Measurements from ENCODE around the gene KIF3B. TPM values are rescaled to one million over a fixed set of nuclear protein-coding genes. Genes with fewer than 3 reads are reported as not detected.

KIF3B gene
- total and polyA plus RNA-seq, 2 of the 13 experiments (the other 11 are each of a cell fraction or from before 2014, with no cell fraction given): 23.6 to 28.8 TPM

GRCh38 chr20:32338665-32339064 lies 61.2 kb downstream of the KIF3B start (continued):
- TF ChIP-seq RNF2 (conservative IDR thresholded peaks at IDR 0.05; ENCODE audit: low read depth) (no peak), FOXC1 (CRISPR knock-in tag; IDR thresholded peaks at IDR 0.05; ENCODE audit: borderline replicate concordance) (no peak), KAT7 (CRISPR knock-in tag; IDR thresholded peaks at IDR 0.05; ENCODE audit: borderline replicate concordance) (peak; percentile 65; the same call in 1 of the 2 replicates), GPBP1L1 (CRISPR knock-in tag; IDR thresholded peaks at IDR 0.05) (no peak), MLLT10 (CRISPR knock-in tag; IDR thresholded peaks at IDR 0.05) (no peak), ZNF891 (CRISPR knock-in tag; IDR thresholded peaks at IDR 0.05) (no peak), SOX6 (IDR thresholded peaks at IDR 0.05) (no peak), SOX6 (CRISPR knock-in tag; IDR thresholded peaks at IDR 0.05) (0 out of 2 replicates have a peak, but pooled peaks have one; percentile 33), DRAP1 (CRISPR knock-in tag; IDR thresholded peaks at IDR 0.05) (no peak), JDP2 (CRISPR knock-in tag; IDR thresholded peaks at IDR 0.05; ENCODE audit: borderline replicate concordance) (no peak), NAIF1 (CRISPR knock-in tag; IDR thresholded peaks at IDR 0.05; ENCODE audit: borderline replicate concordance) (no peak), SMC3 (IDR thresholded peaks at IDR 0.05; ENCODE audit: low read length) (0 out of 2 replicates have a peak, but pooled peaks have one; percentile 32), ZNF670 (CRISPR knock-in tag; IDR thresholded peaks at IDR 0.05; ENCODE audit: borderline replicate concordance) (no peak), KDM2A (CRISPR knock-in tag; IDR thresholded peaks at IDR 0.05; ENCODE audit: borderline replicate concordance, low read depth) (peak; percentile 78), CHD2 (IDR thresholded peaks at IDR 0.05; ENCODE audit: low read depth, low read length) (no peak), IKZF4 (CRISPR knock-in tag; IDR thresholded peaks at IDR 0.05; ENCODE audit: borderline replicate concordance, low read depth, not compliant biosample characterization) (no peak), MXD4 (CRISPR knock-in tag; IDR thresholded peaks at IDR 0.05) (no peak), THAP11 (CRISPR knock-in tag; IDR thresholded peaks at IDR 0.05) (peak; percentile 63), ZNF567 (CRISPR knock-in tag; IDR thresholded peaks at IDR 0.05; ENCODE audit: borderline replicate concordance) (peak; percentile 89; the same call in 1 of the 2 replicates), FOXK1 (CRISPR knock-in tag; IDR thresholded peaks at IDR 0.05; ENCODE audit: borderline replicate concordance, low read depth) (peak; percentile 51; the same call in 1 of the 2 replicates)
- TF ChIP-seq, protein P1, sequence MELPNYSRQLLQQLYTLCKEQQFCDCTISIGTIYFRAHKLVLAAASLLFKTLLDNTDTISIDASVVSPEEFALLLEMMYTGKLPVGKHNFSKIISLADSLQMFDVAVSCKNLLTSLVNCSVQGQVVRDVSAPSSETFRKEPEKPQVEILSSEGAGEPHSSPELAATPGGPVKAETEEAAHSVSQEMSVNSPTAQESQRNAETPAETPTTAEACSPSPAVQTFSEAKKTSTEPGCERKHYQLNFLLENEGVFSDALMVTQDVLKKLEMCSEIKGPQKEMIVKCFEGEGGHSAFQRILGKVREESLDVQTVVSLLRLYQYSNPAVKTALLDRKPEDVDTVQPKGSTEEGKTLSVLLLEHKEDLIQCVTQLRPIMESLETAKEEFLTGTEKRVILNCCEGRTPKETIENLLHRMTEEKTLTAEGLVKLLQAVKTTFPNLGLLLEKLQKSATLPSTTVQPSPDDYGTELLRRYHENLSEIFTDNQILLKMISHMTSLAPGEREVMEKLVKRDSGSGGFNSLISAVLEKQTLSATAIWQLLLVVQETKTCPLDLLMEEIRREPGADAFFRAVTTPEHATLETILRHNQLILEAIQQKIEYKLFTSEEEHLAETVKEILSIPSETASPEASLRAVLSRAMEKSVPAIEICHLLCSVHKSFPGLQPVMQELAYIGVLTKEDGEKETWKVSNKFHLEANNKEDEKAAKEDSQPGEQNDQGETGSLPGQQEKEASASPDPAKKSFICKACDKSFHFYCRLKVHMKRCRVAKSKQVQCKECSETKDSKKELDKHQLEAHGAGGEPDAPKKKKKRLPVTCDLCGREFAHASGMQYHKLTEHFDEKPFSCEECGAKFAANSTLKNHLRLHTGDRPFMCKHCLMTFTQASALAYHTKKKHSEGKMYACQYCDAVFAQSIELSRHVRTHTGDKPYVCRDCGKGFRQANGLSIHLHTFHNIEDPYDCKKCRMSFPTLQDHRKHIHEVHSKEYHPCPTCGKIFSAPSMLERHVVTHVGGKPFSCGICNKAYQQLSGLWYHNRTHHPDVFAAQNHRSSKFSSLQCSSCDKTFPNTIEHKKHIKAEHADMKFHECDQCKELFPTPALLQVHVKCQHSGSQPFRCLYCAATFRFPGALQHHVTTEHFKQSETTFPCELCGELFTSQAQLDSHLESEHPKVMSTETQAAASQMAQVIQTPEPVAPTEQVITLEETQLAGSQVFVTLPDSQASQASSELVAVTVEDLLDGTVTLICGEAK (IDR thresholded peaks at IDR 0.05): no peak
- TF ChIP-seq, protein P1 (CRISPR knock-in tag; IDR thresholded peaks at IDR 0.05): peak; percentile 55; the same call in 1 of the 2 replicates
